ENCODE results near the gene NUPR1.

NUPR1 gene

GRCh38 chr16:28526201-28527099, 12.3 kb downstream of the NUPR1 start:
- H2AFZ ChIP-seq (ENCODE audit: low read length) = 0 out of 2 replicates have a peak overlapping the region, but pooled peaks have one; percentile 32
- H3K9me2 ChIP-seq (replicated peaks; ENCODE audit: low read depth, low read length) = no peaks in the 10 kb centered on the region
- no peaks in the 10 kb centered on the region for H4K20me1 ChIP-seq (ENCODE audit: insufficient read depth, low read length, poor library complexity, severe bottlenecking)
- H3F3A ChIP-seq (ENCODE audit: low read depth) = no peaks in the 10 kb centered on the region
- H3K4me1 ChIP-seq (ENCODE audit: insufficient read depth, low read length, poor library complexity, severe bottlenecking) = no peaks in the 10 kb centered on the region
- H3K9me3 ChIP-seq (ENCODE audit: insufficient read depth, low read depth, low read length) = no peaks in the 10 kb centered on the region
- no peak for TF ChIP-seq CTCF (conservative IDR thresholded peaks at IDR 0.05; ENCODE audit: low read length)
- no peak for TF ChIP-seq EZH2phosphoT487 (IDR thresholded peaks at IDR 0.05; ENCODE audit: borderline replicate concordance)
- H3K4me2 ChIP-seq (ENCODE audit: low read depth, low read length, poor library complexity, severe bottlenecking) = no peak overlapping the region
- H3K27me3 ChIP-seq (ENCODE audit: insufficient read depth, low read length, poor library complexity, severe bottlenecking) = no peaks in the 10 kb centered on the region
- no peak overlapping the region for H3K9ac ChIP-seq (ENCODE audit: low read depth, low read length, poor library complexity, severe bottlenecking)
- no peak overlapping the region for H3K4me3 ChIP-seq (ENCODE audit: low read length, poor library complexity, severe bottlenecking)
- H3K79me2 ChIP-seq (ENCODE audit: insufficient read depth, low read length) = no peaks in the 10 kb centered on the region
- H3K36me3 ChIP-seq (ENCODE audit: insufficient read depth, low read length) = no peaks in the 10 kb centered on the region

GRCh38 chr16:28524681-28525171, 14.0 kb downstream of the NUPR1 start:
- Histone ChIP-seq H4K20me1 (ENCODE audit: insufficient read depth, low read length, poor library complexity, severe bottlenecking) (no peaks in the 10 kb centered on the region), H3K4me3 (ENCODE audit: low read length, poor library complexity, severe bottlenecking) (no peak overlapping the region), H3K4me1 (ENCODE audit: insufficient read depth, low read length, poor library complexity, severe bottlenecking) (no peaks in the 10 kb centered on the region), H3K27me3 (ENCODE audit: insufficient read depth, low read length, poor library complexity, severe bottlenecking) (no peaks in the 10 kb centered on the region), H3K4me2 (ENCODE audit: low read depth, low read length, poor library complexity, severe bottlenecking) (no peak overlapping the region), H3K36me3 (ENCODE audit: insufficient read depth, low read length) (no peaks in the 10 kb centered on the region), H3K9me3 (ENCODE audit: insufficient read depth, low read depth, low read length) (no peaks in the 10 kb centered on the region), H3K79me2 (ENCODE audit: insufficient read depth, low read length) (no peaks in the 10 kb centered on the region), H3K9me2 (replicated peaks; ENCODE audit: low read depth, low read length) (no peaks in the 10 kb centered on the region), H3F3A (ENCODE audit: low read depth) (no peaks in the 10 kb centered on the region), H2AFZ (ENCODE audit: low read length) (peak overlapping the region; percentile 66), H3K9ac (ENCODE audit: low read depth, low read length, poor library complexity, severe bottlenecking) (no peak overlapping the region)
- TF ChIP-seq EZH2phosphoT487 (IDR thresholded peaks at IDR 0.05; ENCODE audit: borderline replicate concordance) (no peak), CTCF (conservative IDR thresholded peaks at IDR 0.05; ENCODE audit: low read length) (peak; percentile 30)

- Histone ChIP-seq H3K9me3 (ENCODE audit: insufficient read depth, low read depth, low read length) (no peaks in the 10 kb centered on the region), H3K4me2 (ENCODE audit: low read depth, low read length, poor library complexity, severe bottlenecking) (no peak overlapping the region), H3K4me1 (ENCODE audit: insufficient read depth, low read length, poor library complexity, severe bottlenecking) (no peaks in the 10 kb centered on the region), H4K20me1 (ENCODE audit: insufficient read depth, low read length, poor library complexity, severe bottlenecking) (no peaks in the 10 kb centered on the region), H3K9me2 (replicated peaks; ENCODE audit: low read depth, low read length) (no peaks in the 10 kb centered on the region), H3K27me3 (ENCODE audit: insufficient read depth, low read length, poor library complexity, severe bottlenecking) (no peaks in the 10 kb centered on the region), H3F3A (ENCODE audit: low read depth) (no peaks in the 10 kb centered on the region), H2AFZ (ENCODE audit: low read length) (peak overlapping the region; percentile 68; the same call in 1 of the 2 replicates), H3K79me2 (ENCODE audit: insufficient read depth, low read length) (no peaks in the 10 kb centered on the region), H3K36me3 (ENCODE audit: insufficient read depth, low read length) (no peaks in the 10 kb centered on the region), H3K4me3 (ENCODE audit: low read length, poor library complexity, severe bottlenecking) (no peak overlapping the region), H3K9ac (ENCODE audit: low read depth, low read length, poor library complexity, severe bottlenecking) (no peak overlapping the region)
- no peak for TF ChIP-seq EZH2phosphoT487 (IDR thresholded peaks at IDR 0.05; ENCODE audit: borderline replicate concordance)
- no peak for TF ChIP-seq CTCF (conservative IDR thresholded peaks at IDR 0.05; ENCODE audit: low read length)
Observed at GRCh38 chr16:28522792-28523191, 16.0 kb downstream of the NUPR1 start.

Data from Loucy (cell line).